NCI-H69 (cell line): ENCODE measurements around the gene RSRC1.
"Not testable (repeated sequence)": the region's sequence is repeated elsewhere in the genome, so short reads cannot be mapped to it uniquely, and the experiment has no call there.

Source experiments
- DNase-seq: peaks from one replicate; lab custom pipeline; 2025; lab: John Stamatoyannopoulos, UW

The RSRC1 gene

GRCh38 chr3:158404131-158404718, 294.3 kb downstream of the RSRC1 start:
- DNase-seq: peak; percentile 22

GRCh38 chr3:158405507-158405906, 295.6 kb downstream of the RSRC1 start:
- peak; percentile 88 for DNase-seq

- peak; percentile 3 for DNase-seq
Observed at GRCh38 chr3:158407844-158408517, 298.1 kb downstream of the RSRC1 start.

GRCh38 chr3:158408518-158408897, 298.6 kb downstream of the RSRC1 start:
- not testable (repeated sequence) for DNase-seq

GRCh38 chr3:158418035-158418434, 308.1 kb downstream of the RSRC1 start:
- DNase-seq: no peak

- no peak for DNase-seq
Observed at GRCh38 chr3:158419820-158420653, 310.1 kb downstream of the RSRC1 start.

- no peak for DNase-seq
Observed at GRCh38 chr3:158420654-158421396, 310.9 kb downstream of the RSRC1 start.

- peak; percentile 20 for DNase-seq
Observed at GRCh38 chr3:158430448-158430847, 320.6 kb downstream of the RSRC1 start.

GRCh38 chr3:158430968-158431367, 321.1 kb downstream of the RSRC1 start:
- DNase-seq: no peak

GRCh38 chr3:158431829-158432228, 321.9 kb downstream of the RSRC1 start:
- DNase-seq: no peak

GRCh38 chr3:158434412-158435038, 324.6 kb downstream of the RSRC1 start:
- peak; percentile 62 for DNase-seq

- DNase-seq: no peak
Observed at GRCh38 chr3:158443632-158444031, 333.7 kb downstream of the RSRC1 start.

GRCh38 chr3:158447408-158447807, 337.5 kb downstream of the RSRC1 start:
- no peak for DNase-seq

GRCh38 chr3:158451405-158452055, 341.6 kb downstream of the RSRC1 start:
- peak; percentile 21 for DNase-seq

GRCh38 chr3:158452334-158452733, 342.4 kb downstream of the RSRC1 start:
- DNase-seq: no peak

- DNase-seq: no peak
Observed at GRCh38 chr3:158453004-158453403, 343.1 kb downstream of the RSRC1 start.

GRCh38 chr3:158453865-158454264, 344.0 kb downstream of the RSRC1 start:
- no peak for DNase-seq

- DNase-seq: no peak
Observed at GRCh38 chr3:158455406-158455805, 345.5 kb downstream of the RSRC1 start.

- peak; percentile 4 for DNase-seq
Observed at GRCh38 chr3:158456114-158456513, 346.2 kb downstream of the RSRC1 start.

- DNase-seq: peak; percentile 53
Observed at GRCh38 chr3:158458464-158458863, 348.6 kb downstream of the RSRC1 start.

GRCh38 chr3:158460926-158461325, 351.0 kb downstream of the RSRC1 start:
- DNase-seq: no peak
